HG03469 (cell line): ENCODE results near the gene CDKAL1.
"Not testable (repeated sequence)": the region's sequence is repeated elsewhere in the genome, so short reads cannot be mapped to it uniquely, and the experiment has no call there.

Experiments used
- ATAC-seq: cut with Tn5 transposase; IDR thresholded peaks from one replicate; pipeline ENCODE4 v1.9.1; 2021; ENCODE audit warnings: mild to moderate bottlenecking, moderate library complexity, moderate number of reproducible peaks; ENCODE audit not compliant: unreplicated experiment

The CDKAL1 gene

GRCh38 chr6:21219856-21220255 lies 685.6 kb downstream of the CDKAL1 start:
- ATAC-seq, result no peak

DNA sequence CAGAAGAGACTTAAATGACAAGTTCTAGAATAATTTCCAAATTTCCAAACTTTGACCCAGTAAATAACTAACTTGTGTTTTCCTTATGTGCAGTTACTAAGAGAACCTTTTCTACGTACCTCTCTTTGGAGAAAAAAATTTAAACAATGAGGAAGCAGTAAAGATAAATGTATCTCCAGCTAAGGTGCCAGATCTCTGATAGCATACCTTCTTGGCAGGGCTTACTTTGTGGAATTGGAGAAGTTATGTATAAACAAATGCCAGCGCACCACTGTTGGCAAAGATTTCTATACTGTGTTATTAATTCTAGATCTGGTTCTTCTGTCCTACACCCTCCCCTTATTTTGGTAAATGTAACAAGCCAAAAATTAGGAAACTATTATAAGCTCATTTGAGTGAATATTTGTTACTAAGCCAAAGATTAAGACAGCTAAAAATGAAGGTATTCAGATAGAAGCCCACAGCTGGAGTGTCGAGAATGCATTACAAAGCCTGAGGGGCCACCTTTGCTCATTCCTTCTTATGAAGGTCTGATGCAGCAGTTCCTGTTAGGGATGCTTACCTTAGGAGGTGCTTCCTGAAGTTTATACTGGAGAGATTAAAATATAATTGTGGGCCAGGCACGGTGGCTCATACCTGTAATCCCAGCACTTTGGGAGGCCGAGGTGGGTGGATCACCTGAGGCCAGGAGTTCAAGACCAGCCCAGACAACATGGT lies 686.2 kb downstream of the CDKAL1 start:
- no peak for ATAC-seq

DNA sequence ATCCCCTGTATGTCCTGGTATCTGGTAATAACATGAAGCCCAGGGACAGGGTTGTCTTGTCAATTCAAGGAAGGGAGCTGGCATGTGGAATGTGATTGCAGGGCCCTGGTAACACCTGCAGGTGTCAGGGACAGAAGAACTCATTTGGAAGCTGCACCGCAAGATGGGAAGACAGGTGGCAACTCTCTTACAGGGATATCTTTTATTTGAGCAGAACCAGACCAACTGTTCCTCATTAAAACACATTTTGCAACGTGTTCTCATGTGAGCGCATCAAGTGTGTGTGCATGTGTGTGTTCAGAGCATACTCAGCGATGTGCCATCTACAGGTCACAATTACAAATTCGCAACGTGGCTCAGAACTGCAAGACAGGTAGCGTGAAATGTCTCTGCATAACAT lies 688.4 kb downstream of the CDKAL1 start:
- ATAC-seq, result no peak

DNA sequence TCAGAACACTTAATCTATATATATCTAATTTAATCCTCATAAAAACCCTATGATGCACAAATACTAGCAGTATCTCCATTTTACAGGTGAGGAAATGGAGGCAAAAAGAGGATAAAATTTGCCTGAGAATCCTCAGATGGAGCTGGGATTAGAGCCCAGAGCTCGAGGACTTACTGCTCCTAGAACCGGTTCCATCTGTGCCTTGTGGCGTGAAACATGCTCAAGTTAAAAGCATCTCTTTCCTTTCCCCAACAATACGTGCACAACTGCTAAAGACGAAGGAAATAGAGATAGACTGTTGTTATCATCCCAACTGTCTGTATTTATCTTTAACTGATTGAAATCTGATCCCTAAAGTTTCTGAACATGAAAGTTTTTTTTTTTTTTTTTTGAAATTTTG lies 691.7 kb downstream of the CDKAL1 start:
- ATAC-seq, result no peak

GRCh38 chr6:21227486-21227885 lies 693.2 kb downstream of the CDKAL1 start:
- ATAC-seq, result no peak

DNA sequence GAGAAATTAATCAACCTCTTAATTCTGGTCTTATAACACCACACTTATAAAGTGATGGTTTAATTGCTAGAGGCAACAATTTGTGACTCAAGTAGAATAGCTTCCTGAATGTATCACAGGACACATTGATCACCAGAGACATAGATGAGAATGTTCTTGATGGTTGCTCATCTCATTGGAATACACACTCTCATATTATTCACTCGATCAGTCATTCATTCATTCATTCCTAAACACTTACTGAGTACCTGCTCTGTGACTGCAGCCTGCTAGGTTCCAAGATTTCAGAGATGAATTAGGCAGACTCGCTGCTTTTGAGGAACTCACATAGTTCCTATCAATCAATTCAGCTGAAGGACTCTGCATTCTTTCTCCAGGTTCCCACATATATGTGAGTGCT lies 694.2 kb downstream of the CDKAL1 start:
- ATAC-seq, result no peak

- ATAC-seq, result no peak
Observed at GRCh38 chr6:21228876-21229460, 694.7 kb downstream of the CDKAL1 start.

GRCh38 chr6:21230536-21230935 lies 696.3 kb downstream of the CDKAL1 start:
- ATAC-seq, result no peak

GRCh38 chr6:21235162-21235561 lies 700.9 kb downstream of the CDKAL1 start:
- ATAC-seq, result no peak

DNA sequence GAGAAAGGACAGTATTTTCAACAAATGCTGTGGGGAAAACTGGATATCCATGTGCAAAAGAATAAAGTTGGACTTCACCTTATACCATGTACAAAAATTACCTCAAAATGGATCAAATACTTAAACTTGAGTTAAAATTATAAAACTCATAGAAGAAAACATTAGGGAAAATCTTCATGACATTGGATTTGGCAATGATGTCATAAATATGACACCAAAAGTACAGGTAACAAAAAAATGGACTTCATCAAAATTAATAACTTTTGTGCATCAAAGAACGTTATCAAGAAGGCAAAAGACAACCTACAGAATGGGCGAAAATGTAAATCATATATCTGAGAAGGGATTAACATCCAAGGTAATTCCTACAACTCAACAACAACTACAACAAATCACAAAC lies 704.0 kb downstream of the CDKAL1 start:
- ATAC-seq, result no peak

- ATAC-seq, result no peak
Observed at GRCh38 chr6:21240709-21241108, 706.5 kb downstream of the CDKAL1 start.

- ATAC-seq, result no peak
Observed at GRCh38 chr6:21241231-21242130, 707.2 kb downstream of the CDKAL1 start.

- ATAC-seq, result no peak
Observed at GRCh38 chr6:21244897-21245470, 710.7 kb downstream of the CDKAL1 start.

DNA sequence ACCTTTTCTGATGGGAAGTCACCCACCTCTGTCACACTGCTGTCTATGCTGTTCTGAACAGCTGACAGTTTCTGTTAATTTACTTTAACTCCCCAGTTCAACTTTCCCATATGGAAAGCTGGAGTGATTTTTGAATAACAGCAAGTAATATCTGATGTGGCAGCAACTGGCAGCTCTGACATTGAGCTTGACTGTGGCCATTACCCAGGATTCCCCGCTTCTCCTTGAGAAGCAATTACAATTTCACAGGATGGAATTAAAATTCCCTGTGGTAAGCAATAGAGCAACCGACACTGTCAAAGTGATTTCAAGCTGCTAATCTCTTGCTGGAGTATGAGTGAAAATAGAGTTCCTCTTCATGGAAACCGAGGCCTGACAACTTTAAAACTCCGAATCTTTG lies 711.2 kb downstream of the CDKAL1 start:
- ATAC-seq, result no peak

GRCh38 chr6:21246075-21246474 lies 711.8 kb downstream of the CDKAL1 start:
- ATAC-seq, result no peak

- ATAC-seq, result not testable (repeated sequence)
Observed at GRCh38 chr6:21254460-21254859, 720.2 kb downstream of the CDKAL1 start.

GRCh38 chr6:21256197-21256596 lies 721.9 kb downstream of the CDKAL1 start:
- ATAC-seq, result no peak

- no peak for ATAC-seq
Observed at GRCh38 chr6:21257125-21257524, 722.9 kb downstream of the CDKAL1 start.

- no peak for ATAC-seq
Observed at GRCh38 chr6:21258665-21259064, 724.4 kb downstream of the CDKAL1 start.

- no peak for ATAC-seq
Observed at GRCh38 chr6:21259660-21260059, 725.4 kb downstream of the CDKAL1 start.

DNA sequence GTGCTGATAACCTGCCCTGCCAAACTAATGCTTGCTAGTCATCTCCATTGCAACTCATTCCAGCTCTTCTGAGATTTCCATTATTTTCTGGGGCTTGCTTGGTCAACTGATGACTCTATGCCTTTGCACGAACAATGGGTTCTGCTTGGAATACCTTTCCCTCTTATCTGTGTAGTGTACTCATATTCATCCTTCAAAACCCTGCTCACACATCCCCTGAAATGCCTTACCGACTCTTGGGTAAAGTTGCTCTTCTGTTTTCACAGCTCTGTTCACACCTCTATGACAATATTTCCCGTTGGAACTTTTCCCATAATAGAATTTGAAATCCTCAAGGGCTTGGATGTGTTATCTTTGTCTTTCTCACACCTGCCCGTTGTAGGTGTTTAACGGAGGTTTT lies 728.2 kb downstream of the CDKAL1 start:
- no peak for ATAC-seq
